GM18519 (cell line): Measurements from ENCODE around the gene WWC2.
"Not testable (repeated sequence)": the region's sequence is repeated elsewhere in the genome, so short reads cannot be mapped to it uniquely, and the experiment has no call there.

Source experiments
- ATAC-seq: cut with Tn5 transposase; IDR thresholded peaks from one replicate; pipeline ENCODE4 v1.9.1; 2021; ENCODE audit warnings: mild to moderate bottlenecking, moderate library complexity; ENCODE audit not compliant: unreplicated experiment, low FRiP score

WWC2 gene

GRCh38 chr4:183321516-183321915, 222.5 kb downstream of the WWC2 start:
- ATAC-seq, result no peak

GRCh38 chr4:183322326-183322725, 223.3 kb downstream of the WWC2 start, which contains the start of gene CLDN24:
TSS of gene CLDN24 (minus strand) at chr4:183322426. CDS start at chr4:183322426, 0 bp downstream.
- no peak for ATAC-seq

- no peak for ATAC-seq
Observed at GRCh38 chr4:183323295-183323694, 224.2 kb downstream of the WWC2 start.

- not testable (repeated sequence) for ATAC-seq
Observed at GRCh38 chr4:183324056-183324455, 225.0 kb downstream of the WWC2 start.

GRCh38 chr4:183324619-183325018, 225.6 kb downstream of the WWC2 start:
- no peak for ATAC-seq

- ATAC-seq, result not testable (repeated sequence)
Observed at GRCh38 chr4:183326387-183326786, 227.3 kb downstream of the WWC2 start.

- no peak for ATAC-seq
Observed at GRCh38 chr4:183326853-183327252, 227.8 kb downstream of the WWC2 start.

GRCh38 chr4:183327827-183328226, 228.8 kb downstream of the WWC2 start:
- no peak for ATAC-seq

- ATAC-seq, result no peak
Observed at GRCh38 chr4:183328832-183329231, 229.8 kb downstream of the WWC2 start.

GRCh38 chr4:183329244-183329643, 230.2 kb downstream of the WWC2 start:
- no peak for ATAC-seq

GRCh38 chr4:183329954-183330742, 231.1 kb downstream of the WWC2 start:
- ATAC-seq, result no peak

- no peak for ATAC-seq
Observed at GRCh38 chr4:183330841-183331240, 231.8 kb downstream of the WWC2 start.

GRCh38 chr4:183332447-183332846, 233.4 kb downstream of the WWC2 start:
- no peak for ATAC-seq

- ATAC-seq, result no peak
Observed at GRCh38 chr4:183333202-183333601, 234.1 kb downstream of the WWC2 start.

- ATAC-seq, result no peak
Observed at GRCh38 chr4:183333983-183334382, 234.9 kb downstream of the WWC2 start.

- no peak for ATAC-seq
Observed at GRCh38 chr4:183335369-183335940, 236.4 kb downstream of the WWC2 start.

- ATAC-seq, result no peak
Observed at GRCh38 chr4:183337349-183337748, 238.3 kb downstream of the WWC2 start.

- no peak for ATAC-seq
Observed at GRCh38 chr4:183337833-183338232, 238.8 kb downstream of the WWC2 start.

- ATAC-seq, result no peak
Observed at GRCh38 chr4:183342541-183343533, 243.8 kb downstream of the WWC2 start.

- ATAC-seq, result no peak
Observed at GRCh38 chr4:183343730-183344129, 244.7 kb downstream of the WWC2 start.
